ENCODE data around the gene TANC2. TPM values are rescaled to one million over a fixed set of nuclear protein-coding genes. Genes with fewer than 3 reads are reported as not detected.

Gene TANC2
- total RNA-seq, 1 experiment from 2014 or later: 29.9 TPM

DNA sequence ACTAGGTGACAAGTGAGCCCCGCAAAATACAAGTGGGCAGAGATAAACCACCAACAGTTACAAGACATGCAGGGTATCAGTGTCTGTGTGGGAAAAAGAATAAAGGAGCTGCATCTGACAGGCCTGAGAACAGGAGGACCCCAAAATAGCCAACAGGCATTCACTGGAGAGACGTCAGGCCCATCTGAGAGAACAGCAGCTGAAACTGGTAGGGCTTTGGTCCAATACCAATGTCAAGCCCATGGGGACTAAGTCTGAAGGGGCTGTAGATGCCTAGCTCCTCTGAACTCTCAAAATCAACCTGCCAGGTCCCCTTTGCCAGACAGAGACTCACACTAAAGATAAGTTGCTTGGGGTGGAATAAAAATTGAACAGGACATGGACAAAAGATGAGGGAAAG lies 30.5 kb upstream of the TANC2 start:
- Mint-ChIP-seq H3K27me3 (ENCODE audit: unreplicated experiment) (no peaks in the 10 kb centered on the region), H3K4me1 (ENCODE audit: low read depth, unreplicated experiment) (no peaks in the 10 kb centered on the region), H3K27ac (ENCODE audit: unreplicated experiment) (no peak overlapping the region), H3K9me3 (ENCODE audit: low read depth, unreplicated experiment) (peaks cover 2% of the 10 kb centered on the region), H3K4me3 (ENCODE audit: low read depth, unreplicated experiment) (no peak overlapping the region), H3K36me3 (ENCODE audit: insufficient read depth, unreplicated experiment) (no peaks in the 10 kb centered on the region)
- CTCF ChIA-PET: no interaction called here
- no peak for DNase-seq
- intact Hi-C loops (cut with micrococcal nuclease; ENCODE audit: unreplicated experiment): no loop called here
- TF ChIP-seq, protein P1, sequence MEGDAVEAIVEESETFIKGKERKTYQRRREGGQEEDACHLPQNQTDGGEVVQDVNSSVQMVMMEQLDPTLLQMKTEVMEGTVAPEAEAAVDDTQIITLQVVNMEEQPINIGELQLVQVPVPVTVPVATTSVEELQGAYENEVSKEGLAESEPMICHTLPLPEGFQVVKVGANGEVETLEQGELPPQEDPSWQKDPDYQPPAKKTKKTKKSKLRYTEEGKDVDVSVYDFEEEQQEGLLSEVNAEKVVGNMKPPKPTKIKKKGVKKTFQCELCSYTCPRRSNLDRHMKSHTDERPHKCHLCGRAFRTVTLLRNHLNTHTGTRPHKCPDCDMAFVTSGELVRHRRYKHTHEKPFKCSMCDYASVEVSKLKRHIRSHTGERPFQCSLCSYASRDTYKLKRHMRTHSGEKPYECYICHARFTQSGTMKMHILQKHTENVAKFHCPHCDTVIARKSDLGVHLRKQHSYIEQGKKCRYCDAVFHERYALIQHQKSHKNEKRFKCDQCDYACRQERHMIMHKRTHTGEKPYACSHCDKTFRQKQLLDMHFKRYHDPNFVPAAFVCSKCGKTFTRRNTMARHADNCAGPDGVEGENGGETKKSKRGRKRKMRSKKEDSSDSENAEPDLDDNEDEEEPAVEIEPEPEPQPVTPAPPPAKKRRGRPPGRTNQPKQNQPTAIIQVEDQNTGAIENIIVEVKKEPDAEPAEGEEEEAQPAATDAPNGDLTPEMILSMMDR (IDR thresholded peaks at IDR 0.05; ENCODE audit: unreplicated experiment): no peak
- BruUV-seq (replicated peaks): no TSS peak

DNA sequence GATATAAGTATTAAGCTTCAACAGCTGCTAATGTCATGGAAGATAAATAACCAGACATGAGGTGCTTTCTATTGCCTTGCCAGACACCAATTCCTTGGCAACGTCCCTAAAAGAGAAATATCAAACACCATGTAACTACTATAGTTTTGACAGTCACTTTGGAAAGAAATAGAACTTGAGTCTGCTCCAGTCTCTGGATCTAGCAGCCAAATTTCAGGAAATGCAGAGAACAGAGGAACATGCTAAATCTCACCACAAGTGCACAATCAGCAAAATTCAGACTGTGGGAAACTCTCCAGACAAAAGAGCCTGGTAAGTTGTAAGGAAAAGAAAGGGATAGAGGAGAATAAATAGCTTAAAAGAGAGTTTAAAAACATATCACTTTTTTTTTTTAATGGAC lies 28.4 kb upstream of the TANC2 start:
- Mint-ChIP-seq H3K9me3 (ENCODE audit: low read depth, unreplicated experiment) (peaks cover 8% of the 10 kb centered on the region), H3K27ac (ENCODE audit: unreplicated experiment) (no peak overlapping the region), H3K4me3 (ENCODE audit: low read depth, unreplicated experiment) (no peak overlapping the region), H3K36me3 (ENCODE audit: insufficient read depth, unreplicated experiment) (no peaks in the 10 kb centered on the region), H3K4me1 (ENCODE audit: low read depth, unreplicated experiment) (no peaks in the 10 kb centered on the region), H3K27me3 (ENCODE audit: unreplicated experiment) (no peaks in the 10 kb centered on the region)
- BruUV-seq (replicated peaks): no TSS peak
- TF ChIP-seq, protein P1 (IDR thresholded peaks at IDR 0.05; ENCODE audit: unreplicated experiment): no peak
- intact Hi-C loops (cut with micrococcal nuclease; ENCODE audit: unreplicated experiment): no loop called here
- CTCF ChIA-PET: no interaction called here
- no peak for DNase-seq

DNA sequence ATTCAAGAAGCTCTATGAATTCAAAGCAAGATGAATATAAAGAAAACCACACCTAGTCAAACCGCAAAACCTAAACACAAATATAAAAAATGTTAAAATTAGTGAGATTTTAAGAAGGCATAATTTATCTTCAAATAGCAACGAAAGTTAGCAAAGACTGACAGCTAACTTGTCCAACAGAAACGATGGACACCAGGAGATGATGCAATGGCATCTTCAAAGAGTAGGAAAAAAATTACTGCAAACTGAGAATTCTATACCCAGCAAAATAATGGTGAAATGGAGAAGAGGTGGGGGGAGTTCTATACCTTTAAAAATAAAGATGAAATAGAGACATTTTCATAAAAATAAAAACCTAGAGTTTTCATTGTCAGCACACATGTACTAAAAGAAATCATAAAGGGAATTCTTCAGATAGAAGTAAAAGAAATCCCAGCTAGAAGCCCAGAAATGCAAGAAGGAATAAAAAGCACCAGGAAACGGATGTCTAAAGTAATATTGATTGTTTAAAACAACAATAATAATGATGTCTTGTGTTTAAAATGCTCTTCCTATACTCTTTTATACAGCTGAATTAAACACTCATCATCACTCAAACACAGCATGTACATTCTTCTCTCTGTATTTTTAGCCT lies 24.6 kb upstream of the TANC2 start:
- H3K9me3 Mint-ChIP-seq (ENCODE audit: low read depth, unreplicated experiment): peaks cover 8% of the 10 kb centered on the region
- no peaks in the 10 kb centered on the region for H3K4me1 Mint-ChIP-seq (ENCODE audit: low read depth, unreplicated experiment)
- H3K27ac Mint-ChIP-seq (ENCODE audit: unreplicated experiment): no peak overlapping the region
- intact Hi-C loops (cut with micrococcal nuclease; ENCODE audit: unreplicated experiment): no loop called here
- TF ChIP-seq, protein P1 (IDR thresholded peaks at IDR 0.05; ENCODE audit: unreplicated experiment): no peak
- no TSS peak for BruUV-seq (replicated peaks)
- no peaks in the 10 kb centered on the region for H3K27me3 Mint-ChIP-seq (ENCODE audit: unreplicated experiment)
- no peak overlapping the region for H3K4me3 Mint-ChIP-seq (ENCODE audit: low read depth, unreplicated experiment)
- CTCF ChIA-PET: no interaction called here
- DNase-seq: no peak
- no peaks in the 10 kb centered on the region for H3K36me3 Mint-ChIP-seq (ENCODE audit: insufficient read depth, unreplicated experiment)

DNA sequence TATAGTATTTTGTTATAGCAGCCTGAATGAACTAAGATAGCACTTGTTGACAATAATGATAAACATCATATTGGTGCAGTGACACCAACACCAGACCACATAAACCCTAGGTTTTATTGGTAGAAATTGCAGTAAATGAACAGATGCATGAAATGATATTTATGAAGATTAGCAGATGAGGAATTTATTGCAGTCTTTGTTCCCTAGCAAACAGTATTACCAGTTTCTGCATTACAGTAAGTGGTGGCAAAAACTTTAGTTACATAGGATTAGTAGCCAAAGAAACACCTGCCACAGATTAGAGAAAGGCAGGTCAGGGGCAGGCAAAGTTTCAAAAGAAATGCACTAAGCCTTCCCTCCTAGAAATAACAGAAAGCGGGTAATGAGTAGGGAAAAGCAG lies 17.7 kb upstream of the TANC2 start:
- no peaks in the 10 kb centered on the region for H3K36me3 Mint-ChIP-seq (ENCODE audit: insufficient read depth, unreplicated experiment)
- BruUV-seq (replicated peaks): no TSS peak
- no peaks in the 10 kb centered on the region for H3K27me3 Mint-ChIP-seq (ENCODE audit: unreplicated experiment)
- TF ChIP-seq, protein P1 (IDR thresholded peaks at IDR 0.05; ENCODE audit: unreplicated experiment): no peak
- CTCF ChIA-PET: no interaction called here
- H3K4me3 Mint-ChIP-seq (ENCODE audit: low read depth, unreplicated experiment): no peak overlapping the region
- DNase-seq: no peak
- H3K27ac Mint-ChIP-seq (ENCODE audit: unreplicated experiment): no peak overlapping the region
- peaks cover 11% of the 10 kb centered on the region for H3K4me1 Mint-ChIP-seq (ENCODE audit: low read depth, unreplicated experiment)
- no peaks in the 10 kb centered on the region for H3K9me3 Mint-ChIP-seq (ENCODE audit: low read depth, unreplicated experiment)
- intact Hi-C loops (cut with micrococcal nuclease; ENCODE audit: unreplicated experiment): no loop called here

Data from Calu3 (cell line).